Tibial artery (tissue), 4 donors: ENCODE results near the gene STON1.
"Not testable (repeated sequence)": the region's sequence is repeated elsewhere in the genome, so short reads cannot be mapped to it uniquely, and the experiment has no call there.

ENCODE experiments used
- DNase-seq, 2 donors: peaks; one replicate each; pipeline ENCODE4 v3.0.0-alpha.2; 2019
- H3K27ac ChIP-seq, 2 donors: fragments of 200-600 bp; sonication (generic) in 1 of 2; 1 replicate in 1 of 2; 2 replicates in 1 of 2; pipeline ENCODE4 v1.5.1; 2018 to 2019; ENCODE audit warnings: mild to moderate bottlenecking in 1 of 2
- H3K27me3 ChIP-seq, 2 donors: fragments of 200-600 bp; sonication (generic) in 1 of 2; one replicate each; pipeline versions ENCODE4 v1.5.1 to v1.6.0; 2016 to 2019
- H3K36me3 ChIP-seq, 3 donors: fragments of 200-600 bp; sonication (generic) in 2 of 3; one replicate each; pipeline ENCODE4 v1.5.1; 2016 to 2019; ENCODE audit warnings: mild to moderate bottlenecking in 2 of 3
- H3K4me1 ChIP-seq, 4 donors: fragments of 200-600 bp; sonication (generic) in 2 of 4; 1 replicate in 3 of 4; 2 replicates in 1 of 4; pipeline ENCODE4 v1.5.1; 2016 to 2019
- H3K4me3 ChIP-seq, 2 donors: fragments of 200-600 bp; sonication (generic) in 1 of 2; 1 replicate in 1 of 2; 2 replicates in 1 of 2; pipeline ENCODE4 v1.5.1; 2018 to 2019; ENCODE audit warnings: mild to moderate bottlenecking in 2 of 2
- H3K9me3 ChIP-seq, 3 donors: fragments of 200-600 bp; sonication (generic) in 1 of 3; one replicate each; pipeline ENCODE4 v1.5.1; 2016 to 2019
- CTCF ChIP-seq, 2 experiments: fragments of 200-600 bp in 1 of 2; fragments of 450-650 bp in 1 of 2; IDR thresholded peaks; one replicate each; pipeline ENCODE4 v1.5.1; 2017 to 2019; ENCODE audit warnings: antibody characterized with exemption in 2 of 2, mild to moderate bottlenecking in 1 of 2, moderate library complexity in 1 of 2
- intact Hi-C: fragments of 100-400 bp; cut with DNase I; formaldehyde crosslinking; loops from one replicate; pipeline ENCODE4 v1.15.0; 2023; ENCODE audit warnings: low total_unique reads

The STON1 gene

GRCh38 chr2:48605482-48606175 is 75.7 kb downstream of the STON1 start:
- no peaks in the 10 kb centered on the region for H3K4me1 ChIP-seq
- no peak overlapping the region for H3K27ac ChIP-seq
- TF ChIP-seq CTCF (IDR thresholded peaks at IDR 0.05) = no peak
- no peaks in the 10 kb centered on the region for H3K36me3 ChIP-seq
- H3K4me3 ChIP-seq = no peak overlapping the region
- no peaks in the 10 kb centered on the region for H3K9me3 ChIP-seq
- H3K27me3 ChIP-seq = no peaks in the 10 kb centered on the region
- no peak for DNase-seq
- intact Hi-C loops = no loop called here

- no peaks in the 10 kb centered on the region for H3K36me3 ChIP-seq
- H3K27me3 ChIP-seq = no peaks in the 10 kb centered on the region
- no peak for TF ChIP-seq CTCF (IDR thresholded peaks at IDR 0.05)
- no peak overlapping the region for H3K4me3 ChIP-seq
- DNase-seq = no peak
- H3K9me3 ChIP-seq = no peaks in the 10 kb centered on the region
- H3K4me1 ChIP-seq = no peaks in the 10 kb centered on the region
- H3K27ac ChIP-seq = no peak overlapping the region
- intact Hi-C loops = no loop called here
These were observed 77.5 kb downstream of the STON1 start for GRCh38 chr2:48607307-48608014.

- intact Hi-C loops = no loop called here
- no peak for DNase-seq
- no peaks in the 10 kb centered on the region for H3K4me1 ChIP-seq
- TF ChIP-seq CTCF (IDR thresholded peaks at IDR 0.05) = no peak
- no peaks in the 10 kb centered on the region for H3K36me3 ChIP-seq
- no peaks in the 10 kb centered on the region for H3K9me3 ChIP-seq
- no peaks in the 10 kb centered on the region for H3K27me3 ChIP-seq
- no peak overlapping the region for H3K4me3 ChIP-seq
- no peak overlapping the region for H3K27ac ChIP-seq
These were observed 83.3 kb downstream of the STON1 start for GRCh38 chr2:48613211-48613610.

GRCh38 chr2:48614581-48614980 is 84.6 kb downstream of the STON1 start:
- H3K4me1 ChIP-seq, intact Hi-C loops, H3K27ac ChIP-seq, DNase-seq, H3K36me3 ChIP-seq, H3K4me3 ChIP-seq, H3K27me3 ChIP-seq, H3K9me3 ChIP-seq: not testable (repeated sequence)

- Histone ChIP-seq H3K9me3 (no peaks in the 10 kb centered on the region), H3K36me3 (no peaks in the 10 kb centered on the region), H3K27me3 (no peaks in the 10 kb centered on the region), H3K27ac (no peak within 1 kb of the TSS), H3K4me3 (no peak within 1 kb of the TSS), H3K4me1 (no peaks in the 10 kb centered on the region)
- no peak for TF ChIP-seq CTCF (IDR thresholded peaks at IDR 0.05)
- no peak for DNase-seq
- intact Hi-C loops = no loop called here
These were observed 87.7 kb downstream of the STON1 start, which contains the start of gene GTF2A1L for GRCh38 chr2:48617618-48618017. Gene GTF2A1L (plus strand): TSS chr2:48617856. CDS start chr2:48617875, 19 bp downstream.

- Histone ChIP-seq H3K4me3 (no peak overlapping the region), H3K27me3 (no peaks in the 10 kb centered on the region)
- DNase-seq = no peak
These were observed 89.6 kb downstream of the STON1 start for GRCh38 chr2:48619526-48619925.

More at GRCh38 chr2:48619526-48619925, 89.6 kb downstream of the STON1 start:
- no peaks in the 10 kb centered on the region for H3K9me3 ChIP-seq
- intact Hi-C loops = no loop called here
- H3K36me3 ChIP-seq = no peaks in the 10 kb centered on the region
- no peak for TF ChIP-seq CTCF (IDR thresholded peaks at IDR 0.05)
- no peaks in the 10 kb centered on the region for H3K4me1 ChIP-seq
- H3K27ac ChIP-seq = no peak overlapping the region
